HG03558 (cell line): ENCODE measurements around the gene OSGIN1.
A peak's percentile ranks its signal among the peaks of the same experiment; 100 is the strongest.

Source experiments
- ATAC-seq: cut with Tn5 transposase; IDR thresholded peaks from one replicate; pipeline ENCODE4 v1.9.1; 2021; ENCODE audit warnings: moderate number of reproducible peaks; ENCODE audit not compliant: unreplicated experiment; ENCODE audit errors: extremely low read depth

The OSGIN1 gene, protein sequence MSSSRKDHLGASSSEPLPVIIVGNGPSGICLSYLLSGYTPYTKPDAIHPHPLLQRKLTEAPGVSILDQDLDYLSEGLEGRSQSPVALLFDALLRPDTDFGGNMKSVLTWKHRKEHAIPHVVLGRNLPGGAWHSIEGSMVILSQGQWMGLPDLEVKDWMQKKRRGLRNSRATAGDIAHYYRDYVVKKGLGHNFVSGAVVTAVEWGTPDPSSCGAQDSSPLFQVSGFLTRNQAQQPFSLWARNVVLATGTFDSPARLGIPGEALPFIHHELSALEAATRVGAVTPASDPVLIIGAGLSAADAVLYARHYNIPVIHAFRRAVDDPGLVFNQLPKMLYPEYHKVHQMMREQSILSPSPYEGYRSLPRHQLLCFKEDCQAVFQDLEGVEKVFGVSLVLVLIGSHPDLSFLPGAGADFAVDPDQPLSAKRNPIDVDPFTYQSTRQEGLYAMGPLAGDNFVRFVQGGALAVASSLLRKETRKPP

GRCh38 chr16:83952940-83953795, at the start of gene OSGIN1:
Gene OSGIN1 (plus strand): TSS chr16:83953240. CDS start chr16:83957672, 4,432 bp downstream.
- peak; percentile 73 for ATAC-seq

DNA sequence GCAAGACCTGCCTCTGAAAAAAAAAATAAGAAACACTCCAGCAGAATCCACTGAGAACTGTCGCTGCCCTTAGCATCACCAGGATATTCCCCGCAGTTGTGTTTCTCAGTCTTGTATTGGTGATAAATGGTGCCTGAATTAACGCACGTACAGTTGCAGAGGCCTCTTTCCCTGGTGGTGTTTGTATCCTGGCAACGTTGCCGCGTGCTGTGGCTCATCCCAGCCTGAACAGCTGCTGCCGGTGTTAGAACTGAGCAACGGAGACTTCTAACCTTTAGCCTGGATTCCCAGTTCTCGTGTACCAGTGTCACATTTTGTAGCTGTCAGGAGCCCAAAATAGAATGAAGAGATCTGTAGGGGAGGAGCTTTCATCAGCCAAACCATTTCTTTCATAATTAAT, 49.3 kb upstream of the OSGIN1 start:
- no peak for ATAC-seq

- ATAC-seq = no peak
These were observed 46.4 kb upstream of the OSGIN1 start for GRCh38 chr16:83906683-83907082.

- ATAC-seq = no peak
These were observed 45.9 kb upstream of the OSGIN1 start for GRCh38 chr16:83907111-83907510.

GRCh38 chr16:83907631-83908250, 45.3 kb upstream of the OSGIN1 start:
- no peak for ATAC-seq

- ATAC-seq = no peak
These were observed 44.2 kb upstream of the OSGIN1 start for GRCh38 chr16:83908798-83909197.

DNA sequence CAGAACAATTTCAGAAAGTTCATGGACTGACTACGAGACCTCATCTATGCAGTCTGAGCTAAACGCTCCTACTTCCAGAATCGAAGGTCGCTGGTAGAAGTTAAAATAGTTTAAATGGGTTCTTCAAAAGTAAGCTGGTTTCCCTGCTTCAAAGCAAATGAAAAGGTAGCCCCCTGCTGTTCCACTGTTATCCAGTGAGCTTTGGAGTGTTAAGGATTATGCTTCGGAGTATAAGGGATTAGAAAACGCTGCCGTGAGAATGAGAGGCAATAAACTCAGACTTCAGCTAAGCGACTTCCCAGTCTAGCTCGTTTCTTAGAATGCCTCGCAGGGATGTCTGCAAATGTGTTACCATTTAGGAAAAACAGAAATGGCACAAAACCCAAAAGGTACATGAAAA, 41.8 kb upstream of the OSGIN1 start:
- ATAC-seq = no peak

- no peak for ATAC-seq
These were observed 40.4 kb upstream of the OSGIN1 start for GRCh38 chr16:83912519-83913244.

- ATAC-seq = no peak
These were observed 39.8 kb upstream of the OSGIN1 start for GRCh38 chr16:83913245-83913633.

GRCh38 chr16:83914091-83914710, 38.8 kb upstream of the OSGIN1 start:
- no peak for ATAC-seq

DNA sequence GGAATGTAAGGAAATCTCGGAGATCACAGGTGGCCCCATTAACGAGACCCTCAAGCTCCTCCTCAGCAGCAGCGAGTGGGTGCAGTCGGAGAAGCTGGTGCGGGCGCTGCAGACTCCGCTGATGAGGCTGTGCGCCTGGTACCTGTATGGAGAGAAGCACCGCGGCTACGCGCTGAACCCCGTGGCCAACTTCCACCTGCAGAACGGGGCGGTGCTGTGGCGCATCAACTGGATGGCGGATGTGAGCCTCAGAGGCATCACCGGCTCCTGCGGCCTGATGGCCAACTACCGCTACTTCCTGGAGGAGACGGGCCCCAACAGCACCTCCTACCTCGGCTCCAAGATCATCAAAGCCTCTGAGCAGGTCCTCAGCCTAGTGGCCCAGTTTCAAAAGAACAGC, 38.0 kb upstream of the OSGIN1 start:
- no peak for ATAC-seq

DNA sequence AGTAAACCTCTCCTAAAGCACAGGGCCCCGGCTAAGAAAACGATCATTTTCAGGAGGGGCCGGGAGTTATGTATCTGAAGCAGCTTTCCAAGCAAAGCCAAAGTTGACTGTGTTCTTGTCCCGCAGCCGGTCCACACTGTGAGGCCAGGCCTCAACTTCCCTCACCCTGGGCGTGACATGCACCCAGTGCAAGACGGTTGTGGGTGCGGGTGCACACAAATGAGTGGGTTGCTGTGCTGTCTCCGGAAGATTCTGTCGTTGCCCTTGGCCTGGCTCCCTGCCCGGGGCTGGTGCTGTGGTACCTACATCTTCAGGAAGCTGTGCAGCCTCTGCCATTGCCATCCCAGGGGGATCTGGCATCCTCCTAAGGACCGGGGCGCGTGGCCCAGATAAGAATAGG, 37.5 kb upstream of the OSGIN1 start:
- no peak for ATAC-seq

- no peak for ATAC-seq
These were observed 35.6 kb upstream of the OSGIN1 start for GRCh38 chr16:83917152-83918120.

- ATAC-seq = no peak
These were observed 32.0 kb upstream of the OSGIN1 start for GRCh38 chr16:83920894-83921491.

- no peak for ATAC-seq
These were observed 29.3 kb upstream of the OSGIN1 start for GRCh38 chr16:83923581-83924365.

DNA sequence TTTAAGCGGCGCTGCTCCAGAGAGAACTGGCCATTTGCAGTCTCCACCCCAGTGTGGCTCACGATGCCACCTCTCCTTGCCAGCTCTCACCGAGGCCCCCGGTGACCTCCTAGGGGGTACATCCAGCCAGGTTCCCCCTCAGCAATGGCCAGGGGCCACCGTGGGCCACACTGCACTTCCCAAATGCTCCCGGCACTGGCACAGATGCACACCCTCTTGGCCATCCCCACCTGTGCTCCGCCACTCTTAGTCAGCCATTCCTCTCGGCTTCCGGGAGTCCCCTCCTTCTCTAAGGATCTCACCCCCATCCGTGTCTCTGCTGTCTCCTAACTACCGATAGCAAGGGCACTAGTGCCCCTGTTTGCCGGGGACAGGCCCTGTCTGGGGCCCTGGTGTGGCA, 28.4 kb upstream of the OSGIN1 start:
- no peak for ATAC-seq

DNA sequence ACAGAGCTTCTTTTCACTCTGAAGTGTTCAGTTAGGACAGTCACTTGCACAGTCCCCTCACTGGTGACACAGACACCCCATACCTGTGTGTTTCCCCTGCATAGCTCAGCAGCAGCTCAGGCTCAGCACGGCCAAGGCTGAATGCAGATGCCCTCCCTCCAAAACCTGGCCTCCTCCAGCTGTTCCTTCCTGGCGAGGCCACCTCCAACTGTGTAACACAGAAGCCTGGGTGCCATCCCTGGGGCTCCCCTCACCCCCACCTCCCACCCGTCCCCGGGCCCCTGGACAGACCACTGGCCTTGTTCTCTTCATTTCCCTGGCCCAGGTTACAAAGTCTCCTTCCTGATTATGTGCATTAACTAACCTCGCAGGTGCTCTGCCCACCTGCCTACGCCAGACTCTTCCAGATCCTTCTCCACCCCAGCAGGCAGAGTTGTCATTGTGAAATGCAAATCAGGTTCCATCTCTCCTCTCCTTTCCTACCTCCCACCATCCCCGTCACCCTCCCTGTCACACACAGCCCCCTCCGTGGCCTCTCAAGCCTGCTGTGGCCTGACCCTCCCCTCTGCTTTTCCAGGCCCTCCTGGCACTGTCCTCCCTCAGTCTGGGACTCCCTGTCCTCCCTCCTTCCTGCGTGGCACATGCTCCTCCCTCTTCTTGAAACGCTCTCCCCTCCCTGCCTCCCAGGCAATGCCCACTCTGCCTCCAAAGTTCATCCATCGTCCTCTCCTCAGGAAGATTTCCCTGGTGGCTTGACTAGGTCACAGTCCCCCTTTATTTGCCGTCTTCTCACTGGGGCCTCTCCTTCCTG, 27.7 kb upstream of the OSGIN1 start:
- no peak for ATAC-seq
